Measurements from ENCODE around the gene ZSCAN23. TPM values are rescaled to one million over a fixed set of nuclear protein-coding genes. Genes with fewer than 3 reads are reported as not detected.

ZSCAN23 gene
- total and polyA plus RNA-seq, 9 of the 15 experiments (the other 6 are each of a cell fraction or from before 2014, with no cell fraction given) = 0.05 to 0.29 (median 0.21) TPM; not detected in 1

DNA sequence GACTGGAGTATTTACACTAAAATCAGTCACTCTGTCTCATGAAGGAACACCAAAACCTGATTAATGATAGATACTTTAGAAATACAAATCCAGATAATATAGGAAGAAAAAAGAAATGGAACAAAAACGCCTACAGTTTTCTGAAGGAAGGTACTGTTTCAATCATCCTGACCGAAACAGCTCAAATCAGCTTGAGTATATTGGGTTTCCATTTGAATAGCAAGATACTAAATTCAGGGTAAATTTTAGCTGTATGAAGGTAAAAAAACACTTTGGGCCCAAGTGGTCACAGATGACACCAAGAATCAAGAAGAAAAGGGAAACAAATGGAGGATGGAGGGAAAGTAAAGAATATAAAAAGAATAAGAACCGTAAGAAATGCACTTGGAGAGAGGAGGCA, 6.9 kb downstream of the ZSCAN23 start (continued):
- TF ChIP-seq ZNF217 (CRISPR knock-in tag; IDR thresholded peaks at IDR 0.05) (no peak), ZNF121 (CRISPR knock-in tag; conservative IDR thresholded peaks at IDR 0.05) (no peak), ERF (CRISPR knock-in tag; IDR thresholded peaks at IDR 0.05) (no peak), TSC22D4 (tag; IDR thresholded peaks at IDR 0.05) (no peak), CC2D1A (IDR thresholded peaks at IDR 0.05) (no peak), GATAD2A (IDR thresholded peaks at IDR 0.05) (no peak), HNRNPLL (IDR thresholded peaks at IDR 0.05; ENCODE audit: low read depth, low read length, poor library complexity, severe bottlenecking) (no peak), RHOXF2B (CRISPR knock-in tag; conservative IDR thresholded peaks at IDR 0.05) (no peak), ASH1L (IDR thresholded peaks at IDR 0.05; ENCODE audit: borderline replicate concordance, low read depth, partially characterized antibody) (no peak), RBM15 (IDR thresholded peaks at IDR 0.05; ENCODE audit: insufficient read depth, low read length) (no peak)
- TF ChIP-seq, protein P1, sequence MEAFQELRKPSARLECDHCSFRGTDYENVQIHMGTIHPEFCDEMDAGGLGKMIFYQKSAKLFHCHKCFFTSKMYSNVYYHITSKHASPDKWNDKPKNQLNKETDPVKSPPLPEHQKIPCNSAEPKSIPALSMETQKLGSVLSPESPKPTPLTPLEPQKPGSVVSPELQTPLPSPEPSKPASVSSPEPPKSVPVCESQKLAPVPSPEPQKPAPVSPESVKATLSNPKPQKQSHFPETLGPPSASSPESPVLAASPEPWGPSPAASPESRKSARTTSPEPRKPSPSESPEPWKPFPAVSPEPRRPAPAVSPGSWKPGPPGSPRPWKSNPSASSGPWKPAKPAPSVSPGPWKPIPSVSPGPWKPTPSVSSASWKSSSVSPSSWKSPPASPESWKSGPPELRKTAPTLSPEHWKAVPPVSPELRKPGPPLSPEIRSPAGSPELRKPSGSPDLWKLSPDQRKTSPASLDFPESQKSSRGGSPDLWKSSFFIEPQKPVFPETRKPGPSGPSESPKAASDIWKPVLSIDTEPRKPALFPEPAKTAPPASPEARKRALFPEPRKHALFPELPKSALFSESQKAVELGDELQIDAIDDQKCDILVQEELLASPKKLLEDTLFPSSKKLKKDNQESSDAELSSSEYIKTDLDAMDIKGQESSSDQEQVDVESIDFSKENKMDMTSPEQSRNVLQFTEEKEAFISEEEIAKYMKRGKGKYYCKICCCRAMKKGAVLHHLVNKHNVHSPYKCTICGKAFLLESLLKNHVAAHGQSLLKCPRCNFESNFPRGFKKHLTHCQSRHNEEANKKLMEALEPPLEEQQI (IDR thresholded peaks at IDR 0.05) = no peak

- Histone ChIP-seq H4K20me1 (replicated peaks; ENCODE audit: control insufficient read depth, insufficient read depth, low read length) (no peaks in the 10 kb centered on the region), H3K27me3 (ENCODE audit: control insufficient read depth in 2 of 2, insufficient read depth in 2 of 2, low read length in 2 of 2) (no peaks in the 10 kb centered on the region), H3K9me1 (ENCODE audit: control insufficient read depth, insufficient read depth, low read length) (no peaks in the 10 kb centered on the region), H2AFZ (ENCODE audit: low read depth, low read length) (no peak overlapping the region), H3K4me2 (ENCODE audit: insufficient read depth, low read length) (no peak overlapping the region), H3K9me3 (replicated peaks; ENCODE audit: control insufficient read depth, insufficient read depth, low read depth, low read length) (no peaks in the 10 kb centered on the region), H3K4me1 (replicated peaks in 1 of 2; ENCODE audit: control insufficient read depth in 2 of 2, insufficient read depth in 2 of 2, low read length in 2 of 2) (peaks cover 0 to 5% of the 10 kb centered on the region in 2 experiments; a peak in 2 of 5 replicates), H3K4me3 (no peak overlapping the region), H3K36me3 (ENCODE audit: control insufficient read depth, insufficient read depth, low read length) (no peaks in the 10 kb centered on the region), H3K27ac (ENCODE audit: extremely low read depth, low read depth, low read length) (no peak overlapping the region), H3K79me2 (ENCODE audit: control insufficient read depth, insufficient read depth, low read length) (no peaks in the 10 kb centered on the region), H3K9ac (ENCODE audit: insufficient read depth in 1 of 2, low read depth in 2 of 2, low read length in 2 of 2) (no peak overlapping the region)
- DNase-seq (ENCODE audit: extremely low read depth in 1 of 4, low spot score in 3 of 4) (peak in 3 of 4 experiments; percentile 32 to 59 (median 45)), FAIRE-seq (peak; percentile 69), ATAC-seq (peak; percentile 79)
- intact Hi-C loops (cut with micrococcal nuclease) (no loop called here), in situ Hi-C loops (cut with MboI) (no loop called here)
- POLR2A ChIA-PET = interaction anchor here (0.6 to 1.0 kb wide), 3 partner anchors 16 to 121 kb away, joined by 3 read pairs; no protein-coding TSS in a partner anchor
- BruUV-seq (replicated peaks) = no TSS peak
- CTCF ChIA-PET (ENCODE audit: low intra/inter-chr PET ratio) = no interaction called here
- TF ChIP-seq ARNT (IDR thresholded peaks at IDR 0.05) (no peak), JUND (IDR thresholded peaks at IDR 0.05; ENCODE audit: borderline replicate concordance, low read depth, low read length) (peak; percentile 12; the same call in 1 of the 2 replicates), JUND (tag; IDR thresholded peaks at IDR 0.05; ENCODE audit: borderline replicate concordance, low read depth, low read length) (no peak; the same call in 2 of the 3 replicates), KDM4B (IDR thresholded peaks at IDR 0.05; ENCODE audit: borderline replicate concordance in 2 of 2, low read depth in 1 of 2) (no peak), HNRNPL (IDR thresholded peaks at IDR 0.05; ENCODE audit: low read depth, low read length) (no peak), SAP30 (IDR thresholded peaks at IDR 0.05; ENCODE audit: borderline replicate concordance, insufficient read depth, low read depth, low read length, poor library complexity, severe bottlenecking) (no peak), ZNF124 (CRISPR knock-in tag; IDR thresholded peaks at IDR 0.05) (no peak), GMEB1 (CRISPR knock-in tag; IDR thresholded peaks at IDR 0.05) (no peak), C11orf30 (IDR thresholded peaks at IDR 0.05; ENCODE audit: low read depth) (no peak)
These were observed 10.2 kb downstream of the ZSCAN23 start for GRCh38 chr6:28433119-28433518.
